Globus pallidus (tissue), 1 donor: ENCODE results near the gene P3H1.
"Not testable (repeated sequence)": the region's sequence is repeated elsewhere in the genome, so short reads cannot be mapped to it uniquely, and the experiment has no call there.

Experiments
- DNase-seq: peaks from one replicate; pipeline ENCODE4 v3.0.0-alpha.2; 2015; ENCODE audit warnings: low spot score

The P3H1 gene

GRCh38 chr1:42773420-42773819 is 6.6 kb upstream of the P3H1 start:
- no peak for DNase-seq

DNA sequence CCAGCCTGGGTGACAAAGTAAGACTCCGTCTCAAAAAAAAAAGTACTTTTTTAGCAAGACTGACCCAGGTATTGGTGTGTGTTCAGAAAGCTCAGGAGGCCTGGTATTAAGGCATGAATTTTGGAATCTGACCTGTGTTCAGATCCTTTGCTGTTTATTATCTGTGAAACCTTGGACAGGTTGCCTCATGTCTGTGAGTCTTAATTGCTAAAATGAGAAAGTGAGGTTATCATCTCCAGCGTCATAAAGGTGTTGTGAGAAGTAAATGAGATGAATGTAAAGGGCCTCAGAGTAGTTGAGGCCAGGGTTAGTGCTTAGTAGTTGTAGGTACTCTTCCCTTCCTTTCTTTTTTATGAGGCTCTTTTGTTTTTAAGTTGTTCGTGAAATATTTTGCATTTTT is 3.0 kb upstream of the P3H1 start:
- no peak for DNase-seq

DNA sequence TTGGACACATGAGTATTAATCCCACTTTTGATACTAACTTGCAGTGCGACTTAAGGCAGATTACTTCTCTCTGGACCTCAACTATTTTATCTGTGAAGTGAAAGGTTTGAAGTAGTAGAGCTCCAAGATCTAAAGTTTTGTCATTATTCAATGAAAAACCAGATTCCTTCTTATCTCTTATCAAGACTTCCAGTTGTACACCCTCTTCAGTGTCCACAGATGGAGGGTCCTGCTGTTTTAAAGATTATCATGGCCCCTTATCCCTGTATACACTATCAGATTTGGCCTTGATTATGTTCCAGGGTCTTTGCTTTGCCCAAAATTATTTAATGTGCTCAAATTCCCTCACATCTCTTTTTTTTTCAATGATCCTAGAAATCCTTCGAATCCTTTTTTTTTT is 1.3 kb upstream of the P3H1 start:
- DNase-seq = no peak

DNA sequence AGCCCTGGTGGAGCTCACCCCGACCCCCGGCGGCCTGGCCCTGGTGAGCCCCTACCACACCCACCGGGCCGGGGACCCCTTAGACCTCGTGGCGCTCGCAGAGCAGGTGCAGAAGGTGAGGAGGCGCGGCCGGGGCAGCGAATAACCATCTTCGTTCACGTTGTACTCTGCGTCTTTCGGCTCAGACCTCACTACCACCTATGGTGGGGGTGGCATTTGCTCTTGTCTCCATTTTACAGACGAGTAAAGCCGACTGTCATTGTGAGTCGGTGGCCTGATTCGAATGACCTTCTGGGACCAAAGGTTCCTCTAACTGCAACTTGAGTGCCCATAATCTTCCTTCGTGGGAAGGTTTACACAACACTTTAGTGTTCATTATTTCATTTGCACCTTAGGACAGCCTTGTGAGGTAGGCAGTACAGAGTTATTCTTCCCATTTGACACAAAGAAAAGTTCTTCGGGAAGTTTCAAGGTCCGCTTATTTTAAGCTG is 727 bp upstream of the P3H1 start:
- no peak for DNase-seq

GRCh38 chr1:42765832-42766740 is 742 bp downstream of the P3H1 start:
- DNase-seq = peak; percentile 36

DNA sequence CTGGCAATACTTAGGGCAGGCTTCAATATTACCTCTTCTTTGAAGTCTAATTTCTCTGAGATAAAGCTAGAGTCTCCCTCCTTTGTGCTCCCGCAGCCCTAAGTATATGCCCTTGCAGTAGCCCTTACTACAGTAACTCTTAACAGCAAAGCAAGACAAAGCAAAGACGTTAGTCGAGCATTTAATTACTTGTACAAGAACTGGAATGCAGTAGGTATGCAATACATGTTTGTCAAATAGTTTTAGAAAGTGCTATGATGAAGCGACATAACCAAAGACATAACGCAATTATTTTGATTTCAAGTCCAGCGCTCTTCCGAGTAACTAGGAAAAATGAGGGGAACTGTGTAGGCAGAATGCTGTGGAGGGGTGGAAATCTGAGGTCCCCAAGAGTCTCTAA is 1.6 kb downstream of the P3H1 start:
- DNase-seq = no peak

DNA sequence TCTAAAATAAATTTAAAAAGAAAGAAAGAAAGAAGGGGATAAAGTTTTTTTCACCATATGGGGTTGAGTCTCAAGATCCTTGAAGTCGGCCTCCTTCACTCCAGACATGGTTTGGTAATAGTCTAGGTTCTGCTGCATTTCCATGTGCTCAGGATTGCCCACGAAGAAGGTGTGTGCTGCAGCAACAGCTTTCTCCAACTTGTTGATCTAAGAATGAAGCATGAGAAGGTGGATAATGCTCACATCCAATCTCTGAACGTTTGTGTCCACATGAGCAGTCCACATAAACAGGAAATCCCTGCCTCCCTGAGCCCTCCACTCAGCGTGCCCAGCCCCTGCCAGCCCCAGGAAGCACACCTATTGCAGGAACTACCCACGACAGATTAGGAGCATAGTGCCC is 4.6 kb downstream of the P3H1 start:
- DNase-seq = no peak

GRCh38 chr1:42761567-42761966 is 5.3 kb downstream of the P3H1 start:
- DNase-seq = no peak

DNA sequence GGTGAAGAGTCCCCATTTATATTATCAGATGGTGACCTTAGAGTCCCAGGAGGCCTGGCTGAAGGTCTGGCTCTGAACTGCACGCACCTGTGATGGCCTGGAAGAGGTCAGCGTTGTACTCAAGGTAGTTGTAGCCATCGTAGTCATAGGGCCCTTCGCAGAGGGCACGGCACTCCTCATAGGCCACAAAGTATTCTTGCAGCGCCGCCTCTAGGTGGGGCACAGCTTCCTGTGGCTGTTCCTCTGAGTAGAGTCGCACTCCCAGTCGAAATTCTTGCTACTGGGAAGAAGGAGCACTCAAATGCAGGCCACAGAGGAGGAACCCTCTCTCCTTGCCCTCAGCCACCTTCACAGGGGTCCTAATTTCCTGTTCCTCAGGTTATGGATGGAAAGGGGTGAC is 7.7 kb downstream of the P3H1 start:
- DNase-seq = no peak

DNA sequence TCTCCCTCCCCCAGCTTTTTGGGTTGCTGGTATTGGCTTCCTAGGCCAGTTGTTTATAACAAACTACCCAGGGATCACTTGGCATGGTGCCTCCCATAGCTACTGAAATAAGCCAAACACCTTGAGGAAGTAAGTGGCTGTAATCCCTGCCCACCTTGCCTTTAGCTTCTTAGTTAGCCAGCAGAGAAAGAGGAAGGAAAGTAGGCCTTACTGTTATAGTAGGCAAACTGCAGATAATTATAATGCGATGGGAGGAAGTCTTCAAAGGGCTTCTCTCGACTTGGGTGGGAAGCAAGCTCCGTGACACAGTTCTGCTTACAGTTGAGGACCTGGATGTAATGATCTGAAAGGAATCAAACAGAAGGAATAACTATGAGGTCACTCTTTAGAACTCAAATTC is 8.2 kb downstream of the P3H1 start:
- DNase-seq = no peak

- no peak for DNase-seq
Measured at GRCh38 chr1:42757892-42758275, 8.9 kb downstream of the P3H1 start.

DNA sequence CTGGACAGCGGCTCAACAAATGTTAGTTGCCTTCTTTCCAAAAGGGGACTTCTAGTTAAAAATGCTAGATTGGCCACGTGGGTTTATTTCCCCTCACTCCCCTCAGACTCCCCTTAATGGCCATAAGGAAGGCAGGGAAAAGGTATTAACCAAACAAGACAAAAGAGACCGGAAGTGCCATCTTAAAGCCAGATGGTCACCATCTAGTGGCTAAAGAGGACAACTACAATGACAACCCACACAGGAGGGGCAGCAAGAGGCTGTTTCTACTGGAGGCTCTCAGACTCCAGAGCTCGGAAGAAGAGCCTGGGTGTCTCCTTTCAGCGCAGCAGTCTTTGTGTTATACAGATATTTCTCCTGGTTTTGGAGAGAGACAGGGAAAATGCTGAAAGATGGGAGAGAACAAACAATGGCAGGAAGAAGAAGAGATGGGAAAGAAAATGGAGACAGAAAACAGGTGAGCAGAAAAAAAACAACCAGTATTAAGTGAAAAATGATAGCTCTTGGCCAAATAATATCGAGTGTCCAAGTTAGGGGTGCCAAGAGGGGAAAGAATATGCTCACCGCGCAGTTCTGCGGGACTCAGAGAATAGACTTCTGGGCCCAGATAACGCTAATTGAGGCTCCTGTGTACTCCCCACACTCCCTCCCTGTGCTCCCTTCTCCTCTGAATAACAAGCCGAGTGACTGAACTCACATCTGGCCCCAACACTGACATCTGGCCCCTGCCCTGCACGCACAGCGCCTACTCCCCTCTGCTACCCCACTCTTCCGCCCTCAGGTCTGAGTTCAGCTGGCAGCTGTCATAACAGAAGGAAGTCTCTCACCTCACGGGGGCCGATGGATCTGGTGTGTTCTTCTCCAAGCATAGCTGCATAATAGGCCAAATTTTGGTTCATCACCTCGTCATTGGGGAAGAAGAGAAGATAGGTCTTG is 9.6 kb downstream of the P3H1 start:
- DNase-seq = peak; percentile 30

DNA sequence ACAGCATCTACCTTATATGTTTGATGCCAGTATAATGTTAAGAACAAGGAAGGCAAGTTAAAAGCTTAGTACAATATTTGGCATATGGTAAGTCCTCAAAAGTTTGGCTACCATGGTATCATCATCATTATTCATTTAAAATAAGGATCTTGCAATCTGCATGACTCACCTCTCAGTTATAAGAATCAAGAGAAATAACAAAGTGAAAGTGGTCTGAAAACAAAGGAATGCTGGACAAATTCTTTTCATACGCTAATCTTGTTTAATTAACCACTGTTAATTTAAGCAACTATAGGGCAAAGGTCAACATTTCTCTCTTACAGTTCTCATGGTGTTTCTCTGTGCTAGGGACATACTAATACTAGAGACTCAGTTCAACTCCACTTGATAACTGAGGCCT is 13.8 kb downstream of the P3H1 start:
- no peak for DNase-seq

DNA sequence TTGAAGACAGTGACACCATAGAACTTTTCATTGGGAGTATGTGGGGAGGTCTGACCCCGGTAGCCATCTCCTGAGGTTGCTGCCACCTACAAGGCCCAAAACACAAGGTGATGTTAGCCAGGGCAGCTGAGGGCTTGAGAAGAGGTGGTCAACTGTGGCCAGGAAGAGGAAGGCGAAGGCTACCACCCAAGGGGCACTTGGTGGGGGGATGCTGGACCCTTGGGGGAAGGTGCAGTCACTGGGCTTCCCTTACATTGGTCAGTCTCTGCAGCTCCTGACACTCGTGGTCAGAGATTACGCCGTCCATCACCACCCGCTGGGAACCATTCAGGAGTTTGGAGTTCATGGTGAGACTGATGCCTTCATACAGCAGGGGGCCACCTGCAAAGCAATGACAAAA is 14.5 kb downstream of the P3H1 start:
- no peak for DNase-seq

DNA sequence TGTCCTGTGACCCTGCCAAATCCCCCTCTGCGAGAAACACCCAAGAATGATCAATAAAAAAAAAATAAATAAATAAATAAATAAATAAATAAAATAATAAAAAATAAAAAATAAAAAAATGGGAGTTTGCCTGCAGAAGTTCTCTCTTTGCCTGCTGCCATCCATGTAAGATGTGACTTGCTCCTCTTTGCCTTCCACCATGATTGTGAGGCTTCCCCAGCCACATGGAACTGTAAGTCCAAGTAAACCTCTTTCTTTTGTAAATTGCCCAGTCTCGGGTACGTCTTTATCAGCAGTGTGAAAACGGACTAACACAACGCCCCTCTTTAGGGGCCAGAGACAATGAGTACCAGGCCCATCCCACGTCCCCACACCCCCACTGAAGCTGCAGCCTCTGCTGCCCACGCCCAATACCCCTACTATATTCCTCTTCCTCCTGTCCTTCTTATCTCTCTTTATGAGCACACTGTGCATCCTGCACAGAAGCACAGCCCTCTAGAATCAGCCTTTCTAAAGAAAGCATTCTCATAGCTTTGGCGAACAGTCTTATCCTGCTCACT is 15.2 kb downstream of the P3H1 start:
- DNase-seq = not testable (repeated sequence)

- no peak for DNase-seq
Measured at GRCh38 chr1:42750041-42750440, 16.8 kb downstream of the P3H1 start.

DNA sequence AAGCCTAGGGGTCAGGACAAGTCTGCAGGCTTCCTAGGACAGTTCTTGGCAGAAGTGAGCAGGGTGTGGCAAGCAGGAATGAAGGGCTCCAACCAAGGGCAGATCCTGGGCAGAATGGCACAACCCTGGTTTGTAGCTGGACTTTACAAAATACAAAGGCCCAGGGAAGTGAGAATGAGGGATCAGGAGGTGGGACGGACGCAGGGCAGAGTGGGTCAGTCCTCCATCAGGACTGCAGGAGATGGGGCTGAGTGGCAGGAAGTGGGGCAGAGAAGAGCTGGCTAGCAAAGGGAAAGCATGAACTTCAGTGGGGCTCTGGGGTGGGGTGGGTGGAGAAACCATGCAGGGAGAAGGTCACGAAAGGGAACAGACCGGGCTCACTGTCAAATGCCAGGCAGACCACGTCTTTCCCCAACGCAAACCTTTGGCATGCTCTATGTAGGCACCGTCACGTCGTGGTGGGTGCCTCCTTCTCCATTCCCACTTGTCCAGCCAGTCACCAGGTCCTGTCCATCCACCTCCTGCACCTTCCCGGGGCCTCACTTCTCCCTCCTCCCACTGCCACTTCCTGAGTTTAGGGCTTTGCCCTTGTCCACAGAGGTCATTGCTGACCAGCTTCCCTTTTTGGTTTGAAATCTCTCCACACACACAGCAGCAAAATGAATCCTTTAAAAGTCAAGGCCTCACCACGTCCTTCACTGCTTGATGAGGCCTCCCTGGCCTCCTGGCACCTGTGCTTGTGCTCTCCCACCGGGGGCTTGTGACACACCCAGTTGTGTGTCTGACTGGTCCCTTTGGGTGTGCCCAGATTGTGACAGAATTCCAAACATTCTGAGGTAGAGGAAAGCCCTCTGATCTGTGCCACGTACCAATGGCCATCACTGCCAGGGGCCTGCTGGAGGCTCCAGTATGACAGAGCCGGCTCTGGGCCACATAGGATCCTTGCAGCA is 18.1 kb downstream of the P3H1 start:
- DNase-seq = no peak

DNA sequence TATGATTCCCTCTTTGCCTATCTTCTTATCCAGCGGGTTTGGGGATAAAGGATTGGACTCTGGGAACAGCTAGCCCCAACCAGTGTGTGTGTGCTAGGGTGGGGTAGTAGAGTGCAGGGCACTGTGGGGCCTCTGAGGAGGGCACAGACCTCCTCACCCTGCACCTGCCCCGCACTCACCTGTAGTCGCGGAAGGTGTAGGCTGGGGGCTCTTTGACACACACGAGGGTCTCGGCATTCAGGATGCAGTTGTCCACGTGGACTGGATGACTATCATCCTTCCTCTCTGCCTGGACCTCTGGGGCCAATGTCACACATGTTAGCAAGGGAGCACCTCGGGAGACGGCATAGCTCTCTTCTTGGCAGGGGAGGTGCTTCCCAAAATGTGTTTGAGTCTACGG is 18.8 kb downstream of the P3H1 start:
- no peak for DNase-seq

GRCh38 chr1:42747125-42747524 is 19.7 kb downstream of the P3H1 start:
- no peak for DNase-seq

DNA sequence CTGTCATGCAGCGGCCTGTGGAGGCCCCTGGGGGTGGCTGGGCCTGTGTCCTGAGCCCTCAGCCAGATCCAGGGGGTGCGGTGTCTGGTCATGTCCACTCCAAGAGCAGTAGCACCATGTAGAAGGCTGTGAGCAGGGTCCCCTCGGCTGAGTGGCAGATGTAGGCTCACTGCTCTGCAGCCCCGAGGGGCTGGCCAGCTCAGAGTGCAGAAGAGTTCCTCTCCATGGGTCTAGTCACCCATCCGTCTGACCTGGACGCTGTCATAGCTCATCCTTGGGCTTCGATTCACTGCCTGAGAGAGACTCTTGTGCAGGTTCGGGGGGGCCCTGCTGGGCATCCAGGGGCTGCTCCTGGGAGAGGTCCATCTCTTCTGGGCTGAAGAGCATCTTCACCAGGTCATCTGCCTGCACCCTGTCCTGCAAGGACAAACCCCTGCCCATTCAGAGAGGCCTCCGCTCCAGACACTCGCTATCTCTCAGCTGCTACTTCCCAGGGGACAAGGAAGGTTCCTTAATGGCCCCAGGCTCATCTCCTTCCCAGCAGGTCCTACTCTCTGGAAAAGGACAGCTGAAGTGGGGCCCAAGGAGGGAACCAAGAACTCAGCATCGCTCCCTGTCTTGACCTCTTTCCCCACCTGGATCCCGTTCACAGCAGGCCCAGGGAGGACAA is 20.3 kb downstream of the P3H1 start:
- no peak for DNase-seq

DNA sequence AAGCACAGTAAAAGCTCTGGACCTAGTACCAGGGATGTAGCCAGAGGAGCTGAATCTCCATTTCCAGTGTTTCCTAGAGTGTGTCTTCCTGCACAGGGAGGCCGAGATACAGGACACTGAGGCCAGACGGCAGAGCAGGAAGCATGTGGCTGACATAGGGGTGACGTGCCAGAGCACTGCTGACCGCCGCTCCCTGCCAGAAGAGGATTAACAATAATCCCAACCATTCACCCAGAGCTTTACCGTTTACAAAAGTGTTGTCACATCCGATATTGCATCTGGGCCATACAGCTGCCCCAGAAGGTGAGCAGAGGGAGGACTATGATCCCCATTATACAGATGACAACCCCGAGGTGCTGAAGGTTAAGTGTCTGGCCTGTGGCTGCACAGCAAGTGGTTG is 21.0 kb downstream of the P3H1 start:
- DNase-seq = no peak
